Testis (tissue), 2 donors: Measurements from ENCODE around the gene ARL15.

Experiments used
- POLR2A ChIP-seq: fragments of 450-650 bp; IDR thresholded peaks from one replicate; pipeline ENCODE4 v1.6.1; 2017; ENCODE audit warnings: antibody characterized with exemption, mild to moderate bottlenecking, moderate library complexity
- TF ChIP-seq, protein P1 (sequence below), 3 experiments: fragments of 450-650 bp in 2 of 3; fragments of 200-600 bp in 1 of 3; sonication (generic) in 1 of 3; IDR thresholded peaks; one replicate each; pipeline ENCODE4 v1.5.1; 2016 to 2019; ENCODE audit warnings: antibody characterized with exemption in 3 of 3, mild to moderate bottlenecking in 2 of 3, moderate library complexity in 1 of 3

- TF ChIP-seq, protein P1, sequence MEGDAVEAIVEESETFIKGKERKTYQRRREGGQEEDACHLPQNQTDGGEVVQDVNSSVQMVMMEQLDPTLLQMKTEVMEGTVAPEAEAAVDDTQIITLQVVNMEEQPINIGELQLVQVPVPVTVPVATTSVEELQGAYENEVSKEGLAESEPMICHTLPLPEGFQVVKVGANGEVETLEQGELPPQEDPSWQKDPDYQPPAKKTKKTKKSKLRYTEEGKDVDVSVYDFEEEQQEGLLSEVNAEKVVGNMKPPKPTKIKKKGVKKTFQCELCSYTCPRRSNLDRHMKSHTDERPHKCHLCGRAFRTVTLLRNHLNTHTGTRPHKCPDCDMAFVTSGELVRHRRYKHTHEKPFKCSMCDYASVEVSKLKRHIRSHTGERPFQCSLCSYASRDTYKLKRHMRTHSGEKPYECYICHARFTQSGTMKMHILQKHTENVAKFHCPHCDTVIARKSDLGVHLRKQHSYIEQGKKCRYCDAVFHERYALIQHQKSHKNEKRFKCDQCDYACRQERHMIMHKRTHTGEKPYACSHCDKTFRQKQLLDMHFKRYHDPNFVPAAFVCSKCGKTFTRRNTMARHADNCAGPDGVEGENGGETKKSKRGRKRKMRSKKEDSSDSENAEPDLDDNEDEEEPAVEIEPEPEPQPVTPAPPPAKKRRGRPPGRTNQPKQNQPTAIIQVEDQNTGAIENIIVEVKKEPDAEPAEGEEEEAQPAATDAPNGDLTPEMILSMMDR (IDR thresholded peaks at IDR 0.05), result no peak
- no peak for TF ChIP-seq POLR2A
Observed at GRCh38 chr5:54091307-54092130, 218.9 kb downstream of the ARL15 start.
